ENCODE data around the gene SIPA1L3. TPM values are rescaled to one million over a fixed set of nuclear protein-coding genes. Genes with fewer than 3 reads are reported as not detected.
A peak's percentile ranks its signal among the peaks of the same experiment; 100 is the strongest.

SIPA1L3 gene
- total and polyA plus RNA-seq, 2 of the 13 experiments (the other 11 are each of a cell fraction or from before 2014, with no cell fraction given) = 5.5 to 7.7 TPM

DNA sequence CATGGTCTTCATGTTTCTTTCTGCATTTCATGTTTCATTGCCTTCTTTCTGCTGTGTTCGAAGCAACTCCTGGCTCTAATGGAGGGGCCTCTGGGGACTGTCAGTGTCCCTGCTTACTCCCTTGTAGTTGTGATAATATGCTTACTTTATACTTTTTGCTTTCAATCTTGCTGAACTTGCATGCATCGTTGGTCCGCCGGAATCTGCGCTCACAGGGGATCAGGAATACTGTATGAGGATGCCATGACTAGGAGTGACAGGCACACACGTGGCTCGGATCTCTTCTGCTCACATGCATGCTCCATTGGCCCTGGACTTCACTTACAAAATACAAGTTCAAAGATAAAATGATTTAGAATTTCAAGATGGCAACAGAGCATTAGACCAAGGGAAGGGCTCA is 108.8 kb downstream of the SIPA1L3 start:
- ChIA-PET CTCF (ENCODE audit: low intra/inter-chr PET ratio, low total read pairs) (no interaction called here), POLR2A (no interaction called here)
- Histone ChIP-seq H3K36me3 (replicated peaks in 1 of 2; ENCODE audit: control insufficient read depth in 1 of 2, insufficient read depth in 2 of 2, low read length in 2 of 2) (no peaks in the 10 kb centered on the region), H4K20me1 (ENCODE audit: insufficient read depth, low read length) (no peaks in the 10 kb centered on the region), H3K9me3 (ENCODE audit: low read length) (no peaks in the 10 kb centered on the region), H3K27me3 (ENCODE audit: control insufficient read depth in 1 of 2, insufficient read depth in 2 of 2, low read length in 2 of 2) (no peaks in the 10 kb centered on the region), H3K79me2 (ENCODE audit: insufficient read depth, low read length) (no peaks in the 10 kb centered on the region), H3K4me2 (ENCODE audit: low read depth, low read length) (no peak overlapping the region), H3K4me1 (ENCODE audit: insufficient read depth, low read length) (no peaks in the 10 kb centered on the region), H3K9ac (ENCODE audit: insufficient read depth, low read depth, low read length) (no peak overlapping the region), H3K27ac (ENCODE audit: extremely low read length, insufficient read depth, low read length) (no peak overlapping the region), H3K4me3 (replicated peaks in 1 of 3; ENCODE audit: insufficient read depth in 1 of 3, low read depth in 2 of 3, low read length in 3 of 3) (no peak overlapping the region), H2AFZ (ENCODE audit: low read length) (no peak overlapping the region)
- intact Hi-C loops (cut with micrococcal nuclease; ENCODE audit: unreplicated experiment) (no loop called here), in situ Hi-C loops (cut with HindIII; ENCODE audit: extremely low pct_ligation_motif_present, low pct_unique_long_range_greater_than_20kb) (no loop called here)
- BruUV-seq (replicated peaks) = no TSS peak
- no peak for ATAC-seq
- FAIRE-seq = no peak
- DNase-seq (ENCODE audit: low spot score) = no peak
- TF ChIP-seq MAFK (conservative IDR thresholded peaks at IDR 0.05 in 1 of 2, IDR thresholded peaks at IDR 0.05 in 1 of 2; ENCODE audit: low read length in 2 of 2) = 0 out of 4 replicates have a peak, but pooled peaks of 1 of the 2 experiments have one; percentile 7
- no peak for TF ChIP-seq ARHGAP35 (CRISPR knock-in tag; IDR thresholded peaks at IDR 0.05; ENCODE audit: borderline replicate concordance)
- 95% methylated on average over 7 of the region's 7 CpGs for WGBS (ENCODE audit: low lambda C conversion rate)

DNA sequence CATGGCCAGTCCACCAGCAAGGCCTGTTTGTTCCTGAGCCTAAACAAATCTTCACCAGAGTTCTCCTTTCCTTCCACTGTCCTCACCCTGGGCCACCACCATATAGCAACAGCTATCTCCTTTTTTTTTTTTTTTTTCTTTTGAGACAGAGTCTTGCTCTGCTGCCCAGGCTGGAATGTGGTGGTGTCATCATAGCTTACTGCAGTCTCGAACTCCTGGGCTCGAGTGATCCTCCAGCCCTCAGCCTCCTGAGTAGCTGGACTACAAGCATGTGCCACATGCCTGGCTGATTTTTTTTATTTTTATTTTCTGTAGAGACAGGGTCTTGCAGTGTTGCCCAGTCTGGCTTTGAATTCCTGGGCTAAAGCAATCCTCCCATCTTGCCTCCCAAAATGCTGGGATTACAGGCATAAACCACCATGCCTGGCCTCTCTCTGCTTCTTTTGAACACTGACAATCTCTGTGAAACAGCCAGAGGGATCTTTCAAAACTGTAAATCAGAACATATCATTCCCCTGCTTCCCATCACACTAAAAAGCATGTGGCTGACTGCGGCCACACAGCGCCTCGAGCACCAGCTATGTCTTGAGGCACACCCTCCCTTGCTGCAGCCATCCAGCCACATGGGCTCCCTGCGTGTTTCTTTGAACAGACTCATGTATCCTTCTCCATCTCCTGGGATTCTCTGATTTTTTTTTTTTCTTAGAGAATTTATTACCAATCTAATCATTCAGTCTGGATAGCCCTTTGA is 110.6 kb downstream of the SIPA1L3 start:
- Histone ChIP-seq H3K36me3 (replicated peaks in 1 of 2; ENCODE audit: control insufficient read depth in 1 of 2, insufficient read depth in 2 of 2, low read length in 2 of 2) (no peaks in the 10 kb centered on the region), H3K9me3 (ENCODE audit: low read length) (no peaks in the 10 kb centered on the region), H3K79me2 (ENCODE audit: insufficient read depth, low read length) (no peaks in the 10 kb centered on the region), H3K4me2 (ENCODE audit: low read depth, low read length) (no peak overlapping the region), H3K4me1 (ENCODE audit: insufficient read depth, low read length) (no peaks in the 10 kb centered on the region), H2AFZ (ENCODE audit: low read length) (no peak overlapping the region), H4K20me1 (ENCODE audit: insufficient read depth, low read length) (no peaks in the 10 kb centered on the region), H3K9ac (ENCODE audit: insufficient read depth, low read depth, low read length) (no peak overlapping the region), H3K4me3 (replicated peaks in 1 of 3; ENCODE audit: insufficient read depth in 1 of 3, low read depth in 2 of 3, low read length in 3 of 3) (no peak overlapping the region), H3K27ac (ENCODE audit: extremely low read length, insufficient read depth, low read length) (no peak overlapping the region), H3K27me3 (ENCODE audit: control insufficient read depth in 1 of 2, insufficient read depth in 2 of 2, low read length in 2 of 2) (no peaks in the 10 kb centered on the region)
- in situ Hi-C loops (cut with HindIII; ENCODE audit: extremely low pct_ligation_motif_present, low pct_unique_long_range_greater_than_20kb) (no loop called here), intact Hi-C loops (cut with micrococcal nuclease; ENCODE audit: unreplicated experiment) (no loop called here)
- ATAC-seq = no peak
- 98% methylated on average over 6 of the region's 6 CpGs for WGBS (ENCODE audit: low lambda C conversion rate)
- CTCF ChIA-PET (ENCODE audit: low intra/inter-chr PET ratio, low total read pairs) = no interaction called here
- FAIRE-seq = no peak
- POLR2A ChIA-PET = no interaction called here
- BruUV-seq (replicated peaks) = no TSS peak
- TF ChIP-seq, protein P1, sequence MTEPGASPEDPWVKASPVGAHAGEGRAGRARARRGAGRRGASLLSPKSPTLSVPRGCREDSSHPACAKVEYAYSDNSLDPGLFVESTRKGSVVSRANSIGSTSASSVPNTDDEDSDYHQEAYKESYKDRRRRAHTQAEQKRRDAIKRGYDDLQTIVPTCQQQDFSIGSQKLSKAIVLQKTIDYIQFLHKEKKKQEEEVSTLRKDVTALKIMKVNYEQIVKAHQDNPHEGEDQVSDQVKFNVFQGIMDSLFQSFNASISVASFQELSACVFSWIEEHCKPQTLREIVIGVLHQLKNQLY (CRISPR knock-in tag; IDR thresholded peaks at IDR 0.05) = no peak
- TF ChIP-seq RARG (CRISPR knock-in tag; IDR thresholded peaks at IDR 0.05; ENCODE audit: low read depth) (no peak), CBX1 (IDR thresholded peaks at IDR 0.05; ENCODE audit: low read depth) (no peak), ZNF598 (CRISPR knock-in tag; IDR thresholded peaks at IDR 0.05; ENCODE audit: borderline replicate concordance) (no peak)
- TF ChIP-seq, protein P2, sequence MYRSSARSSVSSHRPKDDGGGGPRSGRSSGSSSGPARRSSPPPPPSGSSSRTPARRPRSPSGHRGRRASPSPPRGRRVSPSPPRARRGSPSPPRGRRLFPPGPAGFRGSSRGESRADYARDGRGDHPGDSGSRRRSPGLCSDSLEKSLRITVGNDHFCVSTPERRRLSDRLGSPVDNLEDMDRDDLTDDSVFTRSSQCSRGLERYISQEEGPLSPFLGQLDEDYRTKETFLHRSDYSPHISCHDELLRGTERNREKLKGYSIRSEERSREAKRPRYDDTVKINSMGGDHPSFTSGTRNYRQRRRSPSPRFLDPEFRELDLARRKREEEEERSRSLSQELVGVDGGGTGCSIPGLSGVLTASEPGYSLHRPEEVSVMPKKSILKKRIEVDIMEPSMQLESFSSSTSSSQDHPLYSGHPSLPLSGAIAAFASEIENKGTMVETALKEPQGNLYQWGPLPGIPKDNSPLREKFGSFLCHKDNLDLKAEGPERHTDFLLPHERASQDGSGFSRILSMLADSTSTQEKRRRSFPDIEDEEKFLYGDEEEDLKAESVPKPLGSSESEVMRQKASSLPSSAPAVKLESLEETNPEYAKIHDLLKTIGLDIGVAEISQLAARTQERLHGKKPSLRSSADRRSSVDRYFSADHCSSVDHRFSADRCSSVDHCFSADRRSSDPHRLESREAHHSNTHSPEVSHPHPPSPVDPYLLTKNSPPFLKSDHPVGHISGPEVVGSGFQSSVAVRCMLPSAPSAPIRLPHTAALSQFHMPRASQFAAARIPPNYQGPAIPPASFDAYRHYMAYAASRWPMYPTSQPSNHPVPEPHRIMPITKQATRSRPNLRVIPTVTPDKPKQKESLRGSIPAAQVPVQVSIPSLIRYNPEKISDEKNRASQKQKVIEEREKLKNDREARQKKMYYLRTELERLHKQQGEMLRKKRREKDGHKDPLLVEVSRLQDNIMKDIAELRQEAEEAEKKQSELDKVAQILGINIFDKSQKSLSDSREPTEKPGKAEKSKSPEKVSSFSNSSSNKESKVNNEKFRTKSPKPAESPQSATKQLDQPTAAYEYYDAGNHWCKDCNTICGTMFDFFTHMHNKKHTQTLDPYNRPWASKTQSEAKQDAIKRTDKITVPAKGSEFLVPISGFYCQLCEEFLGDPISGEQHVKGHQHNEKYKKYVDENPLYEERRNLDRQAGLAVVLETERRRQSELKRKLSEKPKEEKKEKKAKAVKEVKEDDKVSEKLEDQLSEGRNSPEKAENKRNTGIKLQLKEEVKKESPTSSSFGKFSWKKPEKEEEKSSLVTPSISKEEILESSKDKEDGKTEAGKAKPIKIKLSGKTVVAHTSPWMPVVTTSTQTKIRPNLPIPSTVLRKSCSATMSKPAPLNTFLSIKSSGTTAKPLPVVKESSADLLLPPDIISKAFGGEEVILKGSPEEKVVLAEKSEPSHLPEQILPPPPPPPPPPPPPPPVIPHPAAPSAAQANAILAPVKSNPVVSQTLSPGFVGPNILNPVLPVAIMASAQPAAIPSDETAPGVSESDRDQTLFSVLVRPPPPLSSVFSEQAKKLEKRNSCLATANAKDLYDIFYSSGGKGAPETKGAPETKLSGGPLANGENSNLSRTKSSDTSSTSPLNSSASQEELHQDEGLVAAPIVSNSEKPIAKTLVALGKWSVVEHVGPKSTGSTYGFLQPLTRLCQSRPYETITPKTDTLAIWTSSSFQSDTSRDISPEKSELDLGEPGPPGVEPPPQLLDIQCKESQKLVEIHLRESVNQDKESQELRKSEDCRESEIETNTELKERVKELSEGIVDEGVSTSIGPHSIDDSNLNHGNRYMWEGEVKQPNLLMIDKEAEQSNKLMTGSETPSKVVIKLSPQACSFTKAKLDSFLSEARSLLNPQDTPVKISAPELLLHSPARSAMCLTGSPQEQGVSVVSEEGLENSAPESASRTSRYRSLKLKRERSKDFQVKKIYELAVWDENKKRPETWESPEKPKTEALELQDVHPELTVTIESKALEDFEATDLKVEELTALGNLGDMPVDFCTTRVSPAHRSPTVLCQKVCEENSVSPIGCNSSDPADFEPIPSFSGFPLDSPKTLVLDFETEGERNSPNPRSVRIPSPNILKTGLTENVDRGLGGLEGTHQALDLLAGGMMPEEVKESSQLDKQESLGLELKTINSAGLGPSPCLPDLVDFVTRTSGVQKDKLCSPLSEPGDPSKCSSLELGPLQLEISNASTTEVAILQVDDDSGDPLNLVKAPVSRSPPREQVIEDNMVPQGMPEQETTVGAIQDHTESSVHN (CRISPR knock-in tag; IDR thresholded peaks at IDR 0.05) = no peak
- no peak for DNase-seq (ENCODE audit: low spot score)
